ENCODE results near the gene CCDC148. TPM values are rescaled to one million over a fixed set of nuclear protein-coding genes. Genes with fewer than 3 reads are reported as not detected.

CCDC148 gene
- total RNA-seq, 1 donor from 2014 or later = 1.8 TPM

DNA sequence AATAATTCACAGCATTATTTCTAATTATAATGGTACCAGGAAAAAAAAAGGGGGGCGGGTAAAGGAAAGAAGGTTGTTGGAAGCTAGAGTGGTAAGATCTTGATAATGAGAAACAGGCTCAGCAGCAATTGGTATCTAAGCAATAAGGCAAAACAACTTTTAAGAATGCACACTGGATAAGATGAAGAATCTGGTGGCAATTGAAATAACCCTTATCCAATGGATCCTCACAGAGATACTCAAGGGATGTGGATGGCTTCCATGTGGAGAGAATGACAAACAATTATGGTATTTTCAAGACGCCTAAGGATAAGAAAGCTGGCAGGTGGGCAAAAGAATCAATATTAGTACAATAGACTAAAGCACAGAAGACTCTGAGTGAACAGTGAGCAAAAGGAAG is 201.3 kb downstream of the CCDC148 start:
- Mint-ChIP-seq H3K4me1 (ENCODE audit: low read depth, unreplicated experiment) (peaks cover 40% of the 10 kb centered on the region), H3K27me3 (ENCODE audit: unreplicated experiment) (peaks cover 2% of the 10 kb centered on the region), H3K4me3 (ENCODE audit: unreplicated experiment) (peak overlapping the region; percentile 9), H3K27ac (ENCODE audit: unreplicated experiment) (peak overlapping the region; percentile 46), H3K36me3 (ENCODE audit: unreplicated experiment) (no peaks in the 10 kb centered on the region), H3K9me3 (ENCODE audit: unreplicated experiment) (no peaks in the 10 kb centered on the region)
- TF ChIP-seq, protein P1, sequence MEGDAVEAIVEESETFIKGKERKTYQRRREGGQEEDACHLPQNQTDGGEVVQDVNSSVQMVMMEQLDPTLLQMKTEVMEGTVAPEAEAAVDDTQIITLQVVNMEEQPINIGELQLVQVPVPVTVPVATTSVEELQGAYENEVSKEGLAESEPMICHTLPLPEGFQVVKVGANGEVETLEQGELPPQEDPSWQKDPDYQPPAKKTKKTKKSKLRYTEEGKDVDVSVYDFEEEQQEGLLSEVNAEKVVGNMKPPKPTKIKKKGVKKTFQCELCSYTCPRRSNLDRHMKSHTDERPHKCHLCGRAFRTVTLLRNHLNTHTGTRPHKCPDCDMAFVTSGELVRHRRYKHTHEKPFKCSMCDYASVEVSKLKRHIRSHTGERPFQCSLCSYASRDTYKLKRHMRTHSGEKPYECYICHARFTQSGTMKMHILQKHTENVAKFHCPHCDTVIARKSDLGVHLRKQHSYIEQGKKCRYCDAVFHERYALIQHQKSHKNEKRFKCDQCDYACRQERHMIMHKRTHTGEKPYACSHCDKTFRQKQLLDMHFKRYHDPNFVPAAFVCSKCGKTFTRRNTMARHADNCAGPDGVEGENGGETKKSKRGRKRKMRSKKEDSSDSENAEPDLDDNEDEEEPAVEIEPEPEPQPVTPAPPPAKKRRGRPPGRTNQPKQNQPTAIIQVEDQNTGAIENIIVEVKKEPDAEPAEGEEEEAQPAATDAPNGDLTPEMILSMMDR (IDR thresholded peaks at IDR 0.05; ENCODE audit: partially characterized antibody, unreplicated experiment) = no peak
- DNase-seq = no peak

DNA sequence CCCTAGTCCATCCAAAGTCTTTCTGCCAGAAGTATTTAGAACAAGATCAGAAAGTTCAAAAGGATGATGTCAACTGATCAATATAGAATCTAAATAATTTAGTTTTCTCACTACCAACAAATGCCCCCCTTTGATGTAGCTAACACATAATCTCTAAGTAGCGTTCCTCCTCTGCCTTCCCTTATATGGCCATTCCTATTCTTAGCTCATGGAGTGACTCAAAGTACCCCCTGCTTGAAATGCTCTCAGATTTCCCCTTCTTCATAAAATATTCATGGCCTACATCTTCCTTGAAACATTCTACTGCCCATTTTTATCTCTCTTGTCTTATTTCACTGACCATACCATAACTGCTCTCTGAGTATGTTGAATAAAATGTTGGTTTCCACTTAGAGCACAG is 203.4 kb downstream of the CCDC148 start:
- DNase-seq = no peak
- TF ChIP-seq, protein P1 (IDR thresholded peaks at IDR 0.05; ENCODE audit: partially characterized antibody, unreplicated experiment) = no peak
- peak overlapping the region; percentile 20 for H3K27ac Mint-ChIP-seq (ENCODE audit: unreplicated experiment)
- peaks cover 2% of the 10 kb centered on the region for H3K27me3 Mint-ChIP-seq (ENCODE audit: unreplicated experiment)
- H3K36me3 Mint-ChIP-seq (ENCODE audit: unreplicated experiment) = no peaks in the 10 kb centered on the region
- no peaks in the 10 kb centered on the region for H3K9me3 Mint-ChIP-seq (ENCODE audit: unreplicated experiment)
- peaks cover 37% of the 10 kb centered on the region for H3K4me1 Mint-ChIP-seq (ENCODE audit: low read depth, unreplicated experiment)
- peak overlapping the region; percentile 9 for H3K4me3 Mint-ChIP-seq (ENCODE audit: unreplicated experiment)

DNA sequence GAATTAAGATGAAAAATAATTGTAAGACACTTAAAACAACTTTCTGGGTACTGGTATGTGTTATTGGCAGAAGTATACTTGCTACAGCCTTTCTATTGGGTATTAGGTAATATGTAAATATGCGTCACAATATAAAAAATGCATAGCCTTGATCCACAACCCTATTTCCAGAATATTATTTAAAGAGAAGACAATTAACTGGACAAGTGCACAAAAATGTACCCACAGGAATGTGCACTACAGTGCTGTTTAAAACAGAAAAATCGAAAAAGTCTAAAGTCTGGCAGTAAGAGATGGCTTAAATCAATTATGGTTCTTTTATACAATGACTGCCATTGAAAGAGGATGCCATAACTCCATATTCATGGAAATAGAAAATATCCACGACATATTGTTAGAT is 205.2 kb downstream of the CCDC148 start:
- H3K4me1 Mint-ChIP-seq (ENCODE audit: low read depth, unreplicated experiment) = peaks cover 31% of the 10 kb centered on the region
- no peaks in the 10 kb centered on the region for H3K27me3 Mint-ChIP-seq (ENCODE audit: unreplicated experiment)
- no peak overlapping the region for H3K4me3 Mint-ChIP-seq (ENCODE audit: unreplicated experiment)

DNA sequence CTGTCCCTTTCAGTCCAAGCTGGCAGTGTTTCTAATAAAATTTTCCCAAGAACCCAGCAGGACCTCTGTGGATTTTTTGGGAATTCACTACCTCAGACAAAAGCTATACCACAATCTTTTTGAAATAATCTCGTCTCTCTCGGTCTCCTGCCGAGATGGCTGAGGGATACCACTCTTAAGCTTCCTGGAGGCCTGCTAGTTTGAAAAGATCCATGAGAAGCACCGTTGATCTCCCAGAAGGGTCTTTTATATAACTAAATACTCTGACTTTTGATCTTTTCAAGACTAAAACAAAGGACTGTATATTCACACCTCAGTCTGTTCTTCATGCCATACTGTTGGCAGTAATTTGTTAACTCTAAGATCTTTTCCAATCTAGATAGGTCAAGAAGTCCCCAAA is 213.2 kb downstream of the CCDC148 start:
- no peak overlapping the region for H3K4me3 Mint-ChIP-seq (ENCODE audit: unreplicated experiment)
- TF ChIP-seq, protein P1 (IDR thresholded peaks at IDR 0.05; ENCODE audit: partially characterized antibody, unreplicated experiment) = no peak
- no peak overlapping the region for H3K27ac Mint-ChIP-seq (ENCODE audit: unreplicated experiment)
- H3K9me3 Mint-ChIP-seq (ENCODE audit: unreplicated experiment) = no peaks in the 10 kb centered on the region
- H3K27me3 Mint-ChIP-seq (ENCODE audit: unreplicated experiment) = no peaks in the 10 kb centered on the region
- H3K4me1 Mint-ChIP-seq (ENCODE audit: low read depth, unreplicated experiment) = peaks cover 5% of the 10 kb centered on the region
- no peaks in the 10 kb centered on the region for H3K36me3 Mint-ChIP-seq (ENCODE audit: unreplicated experiment)
- no peak for DNase-seq

More for the DNA sequence above, 205.2 kb downstream of the CCDC148 start:
- no peak overlapping the region for H3K27ac Mint-ChIP-seq (ENCODE audit: unreplicated experiment)
- DNase-seq = no peak
- TF ChIP-seq, protein P1 (IDR thresholded peaks at IDR 0.05; ENCODE audit: partially characterized antibody, unreplicated experiment) = no peak
- H3K9me3 Mint-ChIP-seq (ENCODE audit: unreplicated experiment) = no peaks in the 10 kb centered on the region
- H3K36me3 Mint-ChIP-seq (ENCODE audit: unreplicated experiment) = no peaks in the 10 kb centered on the region

DNA sequence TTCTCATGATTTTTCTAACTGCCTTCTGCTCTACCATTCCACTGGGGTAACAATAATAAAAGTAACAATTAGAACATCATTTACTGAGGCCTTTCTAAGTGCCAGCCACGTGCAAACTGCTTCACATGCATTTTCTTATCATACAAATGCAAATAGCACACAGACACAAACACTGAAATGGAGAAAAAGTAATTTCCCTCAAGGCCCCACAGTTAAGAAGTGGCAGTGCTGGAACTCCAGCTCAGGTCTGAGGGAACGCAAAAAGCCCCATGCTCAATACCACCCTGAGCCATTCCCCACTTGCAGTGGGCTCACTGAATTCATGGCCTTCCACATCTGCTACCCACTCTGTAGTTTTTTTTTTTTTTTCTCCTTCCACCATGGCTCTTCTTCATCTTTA is 214.3 kb downstream of the CCDC148 start:
- Mint-ChIP-seq H3K9me3 (ENCODE audit: unreplicated experiment) (no peaks in the 10 kb centered on the region), H3K36me3 (ENCODE audit: unreplicated experiment) (no peaks in the 10 kb centered on the region), H3K27me3 (ENCODE audit: unreplicated experiment) (no peaks in the 10 kb centered on the region), H3K4me3 (ENCODE audit: unreplicated experiment) (no peak overlapping the region), H3K4me1 (ENCODE audit: low read depth, unreplicated experiment) (peaks cover 5% of the 10 kb centered on the region), H3K27ac (ENCODE audit: unreplicated experiment) (no peak overlapping the region)
- no peak for DNase-seq
- TF ChIP-seq, protein P1 (IDR thresholded peaks at IDR 0.05; ENCODE audit: partially characterized antibody, unreplicated experiment) = no peak

Measured in glutamatergic neuron (in vitro differentiated cells).